Keratinocyte (primary cell): Measurements from ENCODE around the gene CDH8. TPM values are rescaled to one million over a fixed set of nuclear protein-coding genes. Genes with fewer than 3 reads are reported as not detected.

Source experiments
- DNase-seq: peaks from one replicate; pipeline ENCODE4 v3.0.0-alpha.2; 2011; ENCODE audit warnings: low read depth, missing footprints, low spot score
- FAIRE-seq: peaks from 2 replicates; lab custom pipeline; 2011; peaks lifted over from hg19 to GRCh38; lab: Jason Lieb, UNC
- H2AFZ ChIP-seq: 2 replicates; pipeline ENCODE4 v1.6.0; 2012; ENCODE audit warnings: low read length, control low read depth, inconsistent platforms; ENCODE audit not compliant: control insufficient read depth
- H3K27ac ChIP-seq: 2 replicates; pipeline ENCODE4 v1.5.1; 2011; ENCODE audit warnings: low read length; ENCODE audit not compliant: control insufficient read depth, insufficient read depth
- H3K27me3 ChIP-seq: 3 replicates; pipeline ENCODE4 v1.6.0; 2011; ENCODE audit warnings: low read length; ENCODE audit not compliant: control insufficient read depth, insufficient read depth; ENCODE audit errors: extremely low read depth
- H3K36me3 ChIP-seq, 2 experiments: 2 replicates in 1 of 2; 3 replicates in 1 of 2; pipeline ENCODE4 v1.5.1; 2011; ENCODE audit warnings: low read length in 2 of 2, mild to moderate bottlenecking in 1 of 2; ENCODE audit not compliant: control insufficient read depth in 2 of 2, insufficient read depth in 2 of 2; ENCODE audit errors: extremely low read depth in 1 of 2
- H3K4me1 ChIP-seq: 3 replicates; pipeline ENCODE4 v1.5.1; 2011; ENCODE audit warnings: low read length; ENCODE audit not compliant: control insufficient read depth, insufficient read depth; ENCODE audit errors: extremely low read depth
- H3K4me2 ChIP-seq: 3 replicates; pipeline ENCODE4 v1.6.0; 2011; ENCODE audit warnings: low read depth, low read length; ENCODE audit not compliant: control insufficient read depth, insufficient read depth; ENCODE audit errors: extremely low read depth
- H3K4me3 ChIP-seq, 3 experiments: fragments of 200-600 bp in 1 of 3; sonication (generic) in 1 of 3; 2 replicates in 2 of 3; 3 replicates in 1 of 3; pipeline ENCODE4 v1.5.1; 2011 to 2016; ENCODE audit warnings: low read length in 3 of 3, mild to moderate bottlenecking in 3 of 3, control low read depth in 2 of 3, inconsistent platforms in 1 of 3, low read depth in 1 of 3, mixed read lengths in 1 of 3, mixed run types in 1 of 3, moderate library complexity in 1 of 3; ENCODE audit not compliant: control insufficient read depth in 2 of 3, insufficient read depth in 2 of 3; ENCODE audit errors: extremely low read depth in 1 of 3
- H3K79me2 ChIP-seq: 2 replicates; pipeline ENCODE4 v1.6.0; 2012; ENCODE audit warnings: low read length; ENCODE audit not compliant: control insufficient read depth, insufficient read depth
- H3K9ac ChIP-seq: 3 replicates; pipeline ENCODE4 v1.6.0; 2011; ENCODE audit warnings: low read length; ENCODE audit not compliant: control insufficient read depth, insufficient read depth; ENCODE audit errors: extremely low read depth
- H3K9me1 ChIP-seq: 3 replicates; pipeline ENCODE4 v1.6.0; 2011; ENCODE audit warnings: low read length; ENCODE audit not compliant: control insufficient read depth, insufficient read depth; ENCODE audit errors: extremely low read depth
- H3K9me3 ChIP-seq: 2 replicates; pipeline ENCODE4 v1.5.1; 2012; ENCODE audit warnings: low read depth, low read length; ENCODE audit not compliant: control insufficient read depth
- H4K20me1 ChIP-seq: 3 replicates; pipeline ENCODE4 v1.6.0; 2011; ENCODE audit warnings: low read length; ENCODE audit not compliant: control insufficient read depth, insufficient read depth; ENCODE audit errors: extremely low read depth
- EZH2 ChIP-seq: IDR thresholded peaks from one replicate; pipeline ENCODE4 v1.6.1; 2012; ENCODE audit warnings: inconsistent platforms, mild to moderate bottlenecking, low read length, moderate library complexity
- dilution Hi-C: fragments of 300-500 bp; cut with MboI; formaldehyde crosslinking; loops from one replicate; pipeline ENCODE4 v1.7.0; 2020; ENCODE audit warnings: low sequenced_read_pairs; ENCODE audit not compliant: extremely low pct_ligation_motif_present
- polyA plus RNA-seq, 5 experiments: library from polyadenylated mRNA; depleted of rRNA in 3 of 5; stranded (reverse) in 3 of 5; stranded (forward) in 1 of 5; unstranded in 1 of 5; fragments of >200 nt; gene quantifications; 1 replicate in 1 of 5; 2 replicates in 3 of 5; 3 replicates in 1 of 5; pipeline versions ENCODE4 v1.2.1 to v1.2.3, GENCODE V29; 2011 to 2012; ENCODE audit warnings: missing spikeins in 2 of 5, low read depth in 1 of 5, low replicate concordance in 1 of 5
- TF ChIP-seq, protein P1 (sequence below), 3 experiments: IDR thresholded peaks in 1 of 3; conservative IDR thresholded peaks in 1 of 3; optimal IDR thresholded peaks in 1 of 3; 2 replicates in 2 of 3; 3 replicates in 1 of 3; pipeline versions ENCODE3 to v1.5.1; 2011; ENCODE audit warnings: low read length in 3 of 3, mild to moderate bottlenecking in 3 of 3, moderate library complexity in 2 of 3, control low read depth in 1 of 3, inconsistent platforms in 1 of 3; ENCODE audit not compliant: insufficient read depth in 2 of 3; ENCODE audit errors: extremely low read depth in 1 of 3

Gene CDH8
- polyA plus RNA-seq, 1 donor (not counting 4 experiments of a cell fraction or from before 2014, with no cell fraction given): 0.18 TPM

DNA sequence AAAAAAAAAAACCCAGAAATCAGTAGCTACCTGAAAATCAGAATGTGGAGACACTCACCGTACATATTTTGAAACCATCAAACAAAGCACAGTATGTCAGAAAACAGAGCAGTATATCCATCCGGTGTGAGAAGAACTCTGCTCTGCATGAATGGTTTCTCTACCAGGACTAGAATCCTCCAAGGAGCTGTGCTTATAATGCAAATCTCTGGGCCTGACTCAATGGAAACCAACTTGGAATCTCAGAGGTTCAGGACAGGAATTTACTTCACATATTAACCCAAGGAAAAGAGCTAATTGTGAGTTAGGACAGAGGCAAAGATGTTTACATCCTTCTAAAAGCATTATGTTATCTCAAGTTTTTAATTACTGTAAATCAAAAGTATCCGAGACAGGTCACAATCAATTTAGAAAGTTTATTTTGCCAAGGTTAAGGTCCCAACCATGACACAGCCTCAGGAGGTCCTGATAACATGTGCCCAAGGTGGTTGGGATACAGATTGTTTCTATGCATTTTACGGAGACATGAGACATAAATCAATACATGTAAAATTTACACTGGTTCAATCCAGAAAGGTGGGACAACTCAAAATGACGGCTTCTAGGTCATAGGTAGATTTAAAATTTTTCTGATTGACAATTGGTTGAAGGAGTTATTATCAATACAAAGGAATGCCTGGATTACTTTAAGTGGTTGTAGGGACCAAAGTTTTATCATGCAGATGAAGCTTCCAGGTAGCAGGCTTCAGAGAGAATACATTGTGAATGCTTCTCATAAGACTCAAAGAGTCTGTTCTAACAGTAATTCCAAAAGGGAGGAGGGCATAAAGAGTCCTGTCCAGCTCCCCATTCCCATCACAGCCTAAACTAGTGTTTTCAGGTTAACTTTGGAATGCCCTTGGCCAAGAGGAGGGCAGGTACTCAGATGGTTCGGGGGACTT, 164.1 kb downstream of the CDH8 start:
- H4K20me1 ChIP-seq: no peaks in the 10 kb centered on the region

DNA sequence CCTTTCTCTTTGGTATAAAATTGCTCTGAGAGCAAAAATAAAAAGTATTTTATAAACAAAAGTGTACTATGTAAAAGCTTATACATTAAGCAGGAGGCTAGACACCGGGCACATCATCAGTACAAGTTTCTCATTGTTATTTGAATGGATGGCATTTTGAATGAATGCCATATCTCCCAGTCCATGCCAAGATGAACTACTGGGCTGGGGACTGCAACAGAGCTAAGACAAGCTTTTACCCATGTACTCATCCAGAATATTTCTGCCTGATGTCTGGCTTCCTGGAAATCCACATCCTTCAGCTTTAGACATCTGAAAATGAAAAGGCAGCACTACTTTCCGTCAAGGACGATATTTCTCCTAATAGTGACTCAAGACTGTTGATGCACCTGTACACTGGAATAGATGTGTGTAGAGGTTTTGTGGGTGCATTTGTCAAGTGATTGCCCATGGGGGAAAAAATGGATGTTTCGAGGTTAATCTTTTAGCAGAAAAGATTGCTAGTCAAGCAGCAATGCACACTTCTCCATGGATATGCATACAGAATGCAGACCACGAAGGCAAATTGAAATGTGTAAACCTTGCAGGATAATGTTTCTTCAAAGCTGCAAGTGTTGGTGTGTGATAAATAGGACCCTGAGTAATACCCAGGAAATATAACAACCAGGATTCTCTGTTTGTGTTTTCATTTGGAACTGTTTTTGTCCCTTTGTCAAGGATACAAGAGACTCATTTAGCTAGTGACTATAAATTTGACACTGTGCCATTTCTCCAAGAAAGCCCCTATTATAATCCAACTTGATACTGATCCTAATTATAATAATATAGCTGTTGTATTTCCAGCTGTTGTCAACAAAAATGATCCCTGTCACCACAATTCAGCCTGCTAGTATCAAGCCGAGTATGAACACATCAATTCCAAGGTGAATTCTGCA, 173.8 kb downstream of the CDH8 start:
- no peaks in the 10 kb centered on the region for H3K9me3 ChIP-seq

More for the DNA sequence above, 164.1 kb downstream of the CDH8 start:
- Histone ChIP-seq H3K79me2 (no peaks in the 10 kb centered on the region), H3K4me1 (no peaks in the 10 kb centered on the region), H3K9ac (no peak overlapping the region), H2AFZ (no peak overlapping the region), H3K9me3 (no peaks in the 10 kb centered on the region), H3K4me3 (no peak overlapping the region), H3K27ac (no peak overlapping the region), H3K36me3 (no peaks in the 10 kb centered on the region), H3K9me1 (no peaks in the 10 kb centered on the region), H3K27me3 (peaks cover 7% of the 10 kb centered on the region), H3K4me2 (no peak overlapping the region)
- FAIRE-seq: no peak
- TF ChIP-seq, protein P1, sequence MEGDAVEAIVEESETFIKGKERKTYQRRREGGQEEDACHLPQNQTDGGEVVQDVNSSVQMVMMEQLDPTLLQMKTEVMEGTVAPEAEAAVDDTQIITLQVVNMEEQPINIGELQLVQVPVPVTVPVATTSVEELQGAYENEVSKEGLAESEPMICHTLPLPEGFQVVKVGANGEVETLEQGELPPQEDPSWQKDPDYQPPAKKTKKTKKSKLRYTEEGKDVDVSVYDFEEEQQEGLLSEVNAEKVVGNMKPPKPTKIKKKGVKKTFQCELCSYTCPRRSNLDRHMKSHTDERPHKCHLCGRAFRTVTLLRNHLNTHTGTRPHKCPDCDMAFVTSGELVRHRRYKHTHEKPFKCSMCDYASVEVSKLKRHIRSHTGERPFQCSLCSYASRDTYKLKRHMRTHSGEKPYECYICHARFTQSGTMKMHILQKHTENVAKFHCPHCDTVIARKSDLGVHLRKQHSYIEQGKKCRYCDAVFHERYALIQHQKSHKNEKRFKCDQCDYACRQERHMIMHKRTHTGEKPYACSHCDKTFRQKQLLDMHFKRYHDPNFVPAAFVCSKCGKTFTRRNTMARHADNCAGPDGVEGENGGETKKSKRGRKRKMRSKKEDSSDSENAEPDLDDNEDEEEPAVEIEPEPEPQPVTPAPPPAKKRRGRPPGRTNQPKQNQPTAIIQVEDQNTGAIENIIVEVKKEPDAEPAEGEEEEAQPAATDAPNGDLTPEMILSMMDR (optimal IDR thresholded peaks at IDR 0.05 in 1 of 3, IDR thresholded peaks at IDR 0.05 in 1 of 3, conservative IDR thresholded peaks at IDR 0.05 in 1 of 3; ENCODE audit: extremely low read depth in 1 of 3, insufficient read depth in 2 of 3, low read length in 3 of 3): no peak
- TF ChIP-seq EZH2: no peak
- no peak for DNase-seq
- dilution Hi-C loops: no loop called here

More for the DNA sequence above, 173.8 kb downstream of the CDH8 start:
- no peak for TF ChIP-seq EZH2
- TF ChIP-seq, protein P1 (optimal IDR thresholded peaks at IDR 0.05 in 1 of 3, IDR thresholded peaks at IDR 0.05 in 1 of 3, conservative IDR thresholded peaks at IDR 0.05 in 1 of 3; ENCODE audit: extremely low read depth in 1 of 3, insufficient read depth in 2 of 3, low read length in 3 of 3): no peak
- H4K20me1 ChIP-seq: no peaks in the 10 kb centered on the region
- H3K79me2 ChIP-seq: no peaks in the 10 kb centered on the region
- no peaks in the 10 kb centered on the region for H3K9me1 ChIP-seq
- H2AFZ ChIP-seq: no peak overlapping the region
- H3K27me3 ChIP-seq: no peaks in the 10 kb centered on the region
- DNase-seq (no peak), FAIRE-seq (no peak)
- no peak overlapping the region for H3K27ac ChIP-seq
- H3K4me3 ChIP-seq: no peak overlapping the region
- dilution Hi-C loops: no loop called here
- no peak overlapping the region for H3K9ac ChIP-seq
- no peak overlapping the region for H3K4me2 ChIP-seq
- H3K36me3 ChIP-seq: no peaks in the 10 kb centered on the region
- no peaks in the 10 kb centered on the region for H3K4me1 ChIP-seq
